Measurements from ENCODE around the gene ACAN. TPM values are rescaled to one million over a fixed set of nuclear protein-coding genes. Genes with fewer than 3 reads are reported as not detected.

Gene ACAN
- total and polyA plus RNA-seq, 10 of the 15 experiments (the other 5 are each of a cell fraction or from before 2014, with no cell fraction given): not detected

DNA sequence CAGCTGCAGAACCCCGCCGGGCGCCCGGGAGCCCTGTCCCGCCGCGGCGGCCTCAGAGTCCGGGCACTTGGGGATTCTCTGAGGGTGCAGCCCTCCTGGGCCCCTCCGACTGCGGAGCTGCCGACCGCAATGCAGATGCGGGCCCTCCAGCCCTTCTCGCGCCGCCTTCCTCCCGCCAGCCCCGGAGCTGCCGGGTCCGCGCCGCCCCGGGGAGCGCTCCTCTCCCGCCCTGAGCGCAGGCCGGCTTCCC lies 320 bp upstream of the ACAN start:
- Histone ChIP-seq H3K4me2 (ENCODE audit: control insufficient read depth, insufficient read depth) (no peak overlapping the region), H3K4me1 (ENCODE audit: control insufficient read depth, insufficient read depth, low read length) (no peaks in the 10 kb centered on the region), H3K36me3 (ENCODE audit: control insufficient read depth in 2 of 2, insufficient read depth in 2 of 2, low read length in 1 of 2) (no peaks in the 10 kb centered on the region), H3K27me3 (replicated peaks in 1 of 2; ENCODE audit: control insufficient read depth in 2 of 2, insufficient read depth in 2 of 2, low read length in 1 of 2) (peaks cover 2 to 13% of the 10 kb centered on the region in 2 experiments; a peak in 3 of 4 replicates), H3K9me3 (replicated peaks; ENCODE audit: control insufficient read depth, insufficient read depth, low read length) (no peaks in the 10 kb centered on the region), H4K20me1 (ENCODE audit: control insufficient read depth, insufficient read depth) (no peaks in the 10 kb centered on the region), H3K27ac (ENCODE audit: control insufficient read depth, insufficient read depth) (no peak overlapping the region), H2AFZ (ENCODE audit: control insufficient read depth, low read depth, low read length) (no peak overlapping the region), H3K9ac (ENCODE audit: control insufficient read depth, insufficient read depth, low read length) (no peak overlapping the region), H3K79me2 (ENCODE audit: control insufficient read depth, insufficient read depth, low read length) (no peaks in the 10 kb centered on the region), H3K4me3 (no peak overlapping the region)
- FAIRE-seq: no peak
- ATAC-seq: no peak
- in situ Hi-C loops (cut with MboI): no loop called here
- BruUV-seq (replicated peaks): no TSS peak
- ChIA-PET CTCF (no interaction called here), POLR2A (no interaction called here), RAD21 (ENCODE audit: unreplicated experiment) (no interaction called here), SMC1A (ENCODE audit: uncharacterized antibody, unreplicated experiment) (no interaction called here)
- 12% methylated on average over 20 of the region's 28 CpGs for WGBS (ENCODE audit: insufficient coverage, insufficient replicate concordance, low lambda C conversion rate, missing lambda C conversion rate)
- no peak for DNase-seq (ENCODE audit: low read depth, low spot score)
- no peak for TF ChIP-seq HDAC6 (IDR thresholded peaks at IDR 0.05; ENCODE audit: unreplicated experiment)
- TF ChIP-seq PAX5 (IDR thresholded peaks at IDR 0.05; ENCODE audit: borderline replicate concordance, low read depth, low read length): no peak
- TF ChIP-seq ETV6 (conservative IDR thresholded peaks at IDR 0.05 in 1 of 2, IDR thresholded peaks at IDR 0.05 in 1 of 2; ENCODE audit: borderline replicate concordance in 1 of 2, low read depth in 1 of 2): no peak
- no peak for TF ChIP-seq NRF1 (conservative IDR thresholded peaks at IDR 0.05; ENCODE audit: low read depth, low read length)
- no peak for TF ChIP-seq RELB (IDR thresholded peaks at IDR 0.05; ENCODE audit: low read depth)
- TF ChIP-seq, protein P1, sequence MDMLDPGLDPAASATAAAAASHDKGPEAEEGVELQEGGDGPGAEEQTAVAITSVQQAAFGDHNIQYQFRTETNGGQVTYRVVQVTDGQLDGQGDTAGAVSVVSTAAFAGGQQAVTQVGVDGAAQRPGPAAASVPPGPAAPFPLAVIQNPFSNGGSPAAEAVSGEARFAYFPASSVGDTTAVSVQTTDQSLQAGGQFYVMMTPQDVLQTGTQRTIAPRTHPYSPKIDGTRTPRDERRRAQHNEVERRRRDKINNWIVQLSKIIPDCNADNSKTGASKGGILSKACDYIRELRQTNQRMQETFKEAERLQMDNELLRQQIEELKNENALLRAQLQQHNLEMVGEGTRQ (IDR thresholded peaks at IDR 0.05; ENCODE audit: borderline replicate concordance, low read depth, low read length): no peak
- no peak for TF ChIP-seq BCL11A (IDR thresholded peaks at IDR 0.05; ENCODE audit: low read depth, low read length)
- TF ChIP-seq CREB1 (IDR thresholded peaks at IDR 0.05; ENCODE audit: low read depth): no peak
- TF ChIP-seq NR2C2 (IDR thresholded peaks at IDR 0.05; ENCODE audit: borderline replicate concordance, control insufficient read depth, insufficient read length, low read depth): no peak
- TF ChIP-seq ATF7 (IDR thresholded peaks at IDR 0.05; ENCODE audit: low read depth): no peak
- no peak for TF ChIP-seq ZNF687 (IDR thresholded peaks at IDR 0.05)
- no peak for TF ChIP-seq LARP7 (IDR thresholded peaks at IDR 0.05)
- TF ChIP-seq ZNF24 (IDR thresholded peaks at IDR 0.05): no peak
- intact Hi-C loops (cut with micrococcal nuclease; ENCODE audit: unreplicated experiment): no loop called here

Measured in GM12878 (cell line).